Loucy (cell line): ENCODE measurements around the gene RPTOR.

Source experiments
- H2AFZ ChIP-seq: fragments of 200-600 bp; sonication (generic); 2 replicates; pipeline ENCODE4 v1.6.0; 2016; ENCODE audit warnings: antibody characterized with exemption, mild to moderate bottlenecking, low read length, moderate library complexity
- H3F3A ChIP-seq: fragments of 200-600 bp; 2 replicates; pipeline ENCODE4 v1.6.0; 2016; ENCODE audit warnings: antibody characterized with exemption, low read depth, mild to moderate bottlenecking
- H3K27me3 ChIP-seq: fragments of 200-600 bp; sonication (generic); 2 replicates; pipeline ENCODE4 v1.6.1; 2014; ENCODE audit warnings: low read length, mild to moderate bottlenecking; ENCODE audit not compliant: insufficient read depth, poor library complexity, severe bottlenecking
- H3K36me3 ChIP-seq: fragments of 200-600 bp; sonication (generic); 2 replicates; pipeline ENCODE4 v1.6.1; 2016; ENCODE audit warnings: low read length; ENCODE audit not compliant: insufficient read depth
- H3K4me1 ChIP-seq: fragments of 200-600 bp; sonication (generic); 2 replicates; pipeline ENCODE4 v1.5.1; 2014; ENCODE audit warnings: low read length, mild to moderate bottlenecking; ENCODE audit not compliant: insufficient read depth, poor library complexity, severe bottlenecking
- H3K4me2 ChIP-seq: fragments of 200-600 bp; sonication (generic); 2 replicates; pipeline ENCODE4 v1.6.0; 2014; ENCODE audit warnings: antibody characterized with exemption, low read length, low read depth, mild to moderate bottlenecking; ENCODE audit not compliant: poor library complexity, severe bottlenecking
- H3K4me3 ChIP-seq: fragments of 200-600 bp; sonication (generic); 2 replicates; pipeline ENCODE4 v1.5.1; 2014; ENCODE audit warnings: low read length, mild to moderate bottlenecking, mixed read lengths; ENCODE audit not compliant: poor library complexity, severe bottlenecking
- H3K79me2 ChIP-seq: fragments of 200-600 bp; sonication (generic); 2 replicates; pipeline ENCODE4 v1.6.1; 2014; ENCODE audit warnings: low read length; ENCODE audit not compliant: insufficient read depth
- H3K9ac ChIP-seq: fragments of 200-600 bp; sonication (generic); 2 replicates; pipeline ENCODE4 v1.6.0; 2014; ENCODE audit warnings: mild to moderate bottlenecking, low read depth, low read length, moderate library complexity; ENCODE audit not compliant: poor library complexity, severe bottlenecking
- H3K9me2 ChIP-seq: fragments of 200-600 bp; sonication (generic); replicated peaks from 2 replicates; pipeline ENCODE4 v1.6.1; 2016; ENCODE audit warnings: low read depth, low read length, mixed read lengths
- H3K9me3 ChIP-seq: fragments of 200-600 bp; sonication (generic); 2 replicates; pipeline ENCODE4 v1.6.1; 2014; ENCODE audit warnings: mild to moderate bottlenecking, antibody characterized with exemption, low read length, low read depth; ENCODE audit not compliant: insufficient read depth
- H4K20me1 ChIP-seq: fragments of 200-600 bp; sonication (generic); 2 replicates; pipeline ENCODE4 v1.6.0; 2014; ENCODE audit warnings: antibody characterized with exemption, low read length, mild to moderate bottlenecking; ENCODE audit not compliant: insufficient read depth, poor library complexity, severe bottlenecking
- CTCF ChIP-seq: fragments of 200-600 bp; sonication (generic); conservative IDR thresholded peaks from 2 replicates; pipeline ENCODE4 v1.5.1; 2014; ENCODE audit warnings: mild to moderate bottlenecking, antibody characterized with exemption, low read length
- EZH2phosphoT487 ChIP-seq: fragments of 200-600 bp; IDR thresholded peaks from 2 replicates; pipeline ENCODE4 v1.6.1; 2018; ENCODE audit warnings: antibody characterized with exemption, mild to moderate bottlenecking, moderate library complexity, borderline replicate concordance

Gene RPTOR

GRCh38 chr17:80889231-80890195 is 344.9 kb downstream of the RPTOR start:
- H3K79me2 ChIP-seq = no peaks in the 10 kb centered on the region
- no peaks in the 10 kb centered on the region for H3K27me3 ChIP-seq
- no peak for TF ChIP-seq EZH2phosphoT487
- TF ChIP-seq CTCF = no peak
- no peaks in the 10 kb centered on the region for H3K9me3 ChIP-seq
- H2AFZ ChIP-seq = no peak overlapping the region
- H3K4me2 ChIP-seq = no peak overlapping the region
- peaks cover 12% of the 10 kb centered on the region for H3K4me1 ChIP-seq
- H3K36me3 ChIP-seq = peaks cover 32% of the 10 kb centered on the region; the same call in 1 of the 2 replicates
- H3K9me2 ChIP-seq = no peaks in the 10 kb centered on the region
- no peak overlapping the region for H3K9ac ChIP-seq
- H4K20me1 ChIP-seq = no peaks in the 10 kb centered on the region
- no peak overlapping the region for H3K4me3 ChIP-seq
- no peaks in the 10 kb centered on the region for H3F3A ChIP-seq

- no peak overlapping the region for H3K4me3 ChIP-seq
- no peak overlapping the region for H3K9ac ChIP-seq
- H3K27me3 ChIP-seq = no peaks in the 10 kb centered on the region
Observed at GRCh38 chr17:80890196-80890920, 345.7 kb downstream of the RPTOR start.

More at GRCh38 chr17:80890196-80890920, 345.7 kb downstream of the RPTOR start:
- Histone ChIP-seq H3K9me3 (no peaks in the 10 kb centered on the region), H4K20me1 (no peaks in the 10 kb centered on the region), H3K4me1 (peaks cover 12% of the 10 kb centered on the region), H3F3A (no peaks in the 10 kb centered on the region), H2AFZ (no peak overlapping the region), H3K79me2 (no peaks in the 10 kb centered on the region), H3K36me3 (peaks cover 29% of the 10 kb centered on the region; the same call in 1 of the 2 replicates), H3K4me2 (no peak overlapping the region), H3K9me2 (no peaks in the 10 kb centered on the region)
- TF ChIP-seq CTCF = peak; percentile 37; the same call in 1 of the 2 replicates
- TF ChIP-seq EZH2phosphoT487 = no peak
